Stimulated activated CD8-positive, alpha-beta memory T cell treated with anti-CD3 and anti-CD28 coated beads, Interleukin-2, amount 100 ng/mL, for 1 hour (primary cell): Measurements from ENCODE around the gene ATP8B2.
A peak's percentile ranks its signal among the peaks of the same experiment; 100 is the strongest.
"Not testable (repeated sequence)": the region's sequence is repeated elsewhere in the genome, so short reads cannot be mapped to it uniquely, and the experiment has no call there.

ENCODE experiments used
- DNase-seq, 2 donors: peaks; one replicate each; pipeline ENCODE4 v3.0.0-alpha.2; 2020; ENCODE audit warnings: low read depth in 2 of 2

ATP8B2 gene

DNA sequence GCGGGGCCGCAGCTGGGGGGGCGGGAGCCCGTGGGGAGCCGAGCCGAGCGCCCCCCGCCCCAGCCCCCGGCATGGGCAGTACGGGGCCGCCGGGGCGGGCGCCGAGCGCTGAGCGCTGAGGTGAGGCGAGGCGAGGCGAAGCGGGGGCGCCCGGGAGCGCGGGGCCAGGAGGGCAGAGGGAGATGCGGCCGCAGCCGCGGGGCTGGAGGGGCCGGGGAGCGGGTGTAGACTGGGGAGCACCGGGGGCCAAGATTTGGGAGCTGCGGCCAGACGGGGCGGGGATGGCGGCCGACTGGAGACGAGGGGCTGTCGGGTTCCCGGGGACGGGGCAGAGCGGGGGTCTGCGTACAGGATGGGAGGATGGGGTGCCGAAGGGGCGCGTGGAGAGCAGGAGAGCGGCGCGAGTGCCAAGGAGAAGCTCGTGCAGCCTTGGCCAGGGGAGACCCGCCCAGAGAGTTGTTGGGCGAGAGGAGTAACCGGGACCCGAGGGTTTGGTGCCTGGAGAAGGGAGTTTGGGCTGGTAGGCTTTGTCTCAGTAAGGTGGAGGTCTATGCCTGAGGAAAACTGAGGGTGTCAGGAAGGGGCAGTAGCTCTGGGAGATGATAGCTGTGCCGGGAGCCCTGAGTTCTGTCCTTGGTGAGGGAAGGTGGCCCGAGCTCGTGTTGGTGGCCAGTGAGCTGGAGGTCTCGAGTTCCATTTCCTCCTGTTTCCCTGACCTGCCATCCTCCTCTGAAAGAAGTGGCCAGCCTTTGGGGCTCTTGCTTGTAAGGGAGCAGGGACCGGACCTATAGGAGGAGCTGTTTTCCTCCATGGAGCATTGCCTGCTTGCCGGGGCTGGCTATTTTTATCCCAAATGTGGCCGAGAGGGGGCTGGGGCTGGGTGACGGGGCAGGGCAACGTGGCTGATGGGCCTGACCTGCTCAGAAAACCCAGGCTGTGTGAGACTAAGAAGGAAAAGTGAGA, 539 bp downstream of the ATP8B2 start:
- DNase-seq: no peak

DNA sequence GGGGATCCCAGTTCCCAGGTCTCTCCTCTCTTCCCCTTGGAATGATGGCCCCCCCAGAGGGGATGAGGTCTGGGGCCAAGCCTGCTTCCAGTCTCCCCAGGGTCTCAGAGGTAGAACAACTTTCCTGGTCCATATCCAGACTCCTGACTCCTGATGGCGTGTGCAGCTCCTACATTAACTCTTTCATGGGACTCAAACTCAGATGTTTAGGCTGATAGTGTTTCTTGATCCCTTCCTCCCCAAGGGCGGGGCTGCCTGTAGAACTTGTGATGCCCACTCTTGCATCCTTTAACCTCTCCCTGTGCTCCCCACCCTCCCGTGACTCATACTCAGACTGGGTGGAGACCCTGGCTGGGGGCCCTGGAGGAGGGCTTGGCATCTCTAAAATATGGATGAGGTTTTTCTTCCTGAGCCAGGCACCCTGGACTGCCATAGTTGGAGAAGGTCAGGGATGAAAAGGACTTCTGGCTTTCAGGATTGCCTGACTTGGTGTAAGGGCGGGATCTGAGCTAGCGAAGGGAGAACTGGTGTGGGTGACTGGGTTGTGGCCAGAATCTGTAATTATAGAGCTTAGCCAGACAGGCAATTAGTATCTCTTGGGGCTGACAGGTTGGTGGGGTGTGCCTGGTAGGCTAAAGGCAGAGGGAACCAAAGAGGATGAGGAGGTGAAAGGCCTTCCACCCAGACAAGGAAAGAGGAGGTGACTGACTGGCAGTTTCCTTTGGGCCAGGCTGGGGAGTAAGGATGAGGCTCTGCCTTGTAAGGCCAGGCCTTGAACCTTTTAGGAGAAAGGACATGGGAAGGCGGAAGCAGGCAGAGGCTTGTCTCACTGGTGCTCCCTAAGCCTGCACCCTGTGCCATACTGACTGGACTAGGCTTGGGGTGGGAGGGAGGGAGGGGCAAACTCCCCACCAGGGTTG, 1.5 kb downstream of the ATP8B2 start:
- DNase-seq: no peak

DNA sequence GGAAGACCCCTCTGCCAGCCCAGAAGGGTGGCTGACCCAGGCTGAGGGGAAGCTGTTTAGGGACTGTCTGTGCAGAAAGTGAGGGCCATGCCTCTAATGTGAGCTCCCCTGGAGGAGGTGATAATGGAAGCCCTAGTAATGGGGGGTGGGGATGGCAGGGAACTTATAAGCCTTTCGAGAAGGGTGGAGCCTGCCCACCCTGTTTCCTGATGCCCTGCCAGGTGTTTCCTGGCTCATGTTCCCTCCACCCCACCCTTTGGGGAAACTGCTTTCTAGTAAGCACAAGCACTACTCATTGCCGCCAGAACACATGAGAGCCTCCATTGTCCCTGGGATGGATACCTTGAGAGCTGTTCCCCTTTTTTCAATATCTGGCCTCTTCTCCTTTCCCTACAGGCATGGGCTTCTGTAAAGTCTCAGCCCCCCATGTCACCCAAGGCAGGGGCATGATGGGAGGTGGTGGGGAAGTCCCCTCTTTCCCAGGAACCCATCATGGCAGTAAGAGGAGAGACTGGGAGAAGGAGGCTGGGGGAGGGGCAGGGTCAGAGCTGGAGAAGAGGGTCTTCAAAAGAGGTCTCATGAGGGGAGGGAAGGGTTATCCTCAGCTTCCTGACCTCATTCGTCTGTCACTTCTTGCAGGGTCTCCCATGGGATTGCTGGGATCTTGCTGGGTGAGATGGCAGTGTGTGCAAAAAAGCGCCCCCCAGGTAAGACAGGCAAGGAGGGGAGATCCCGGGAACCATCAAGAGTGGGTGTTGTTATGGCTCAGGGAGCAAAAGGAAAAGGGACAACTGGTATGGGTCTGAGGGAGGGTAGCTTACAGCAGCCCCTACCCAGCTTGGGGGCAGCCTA, 2.4 kb downstream of the ATP8B2 start:
- no peak for DNase-seq

DNA sequence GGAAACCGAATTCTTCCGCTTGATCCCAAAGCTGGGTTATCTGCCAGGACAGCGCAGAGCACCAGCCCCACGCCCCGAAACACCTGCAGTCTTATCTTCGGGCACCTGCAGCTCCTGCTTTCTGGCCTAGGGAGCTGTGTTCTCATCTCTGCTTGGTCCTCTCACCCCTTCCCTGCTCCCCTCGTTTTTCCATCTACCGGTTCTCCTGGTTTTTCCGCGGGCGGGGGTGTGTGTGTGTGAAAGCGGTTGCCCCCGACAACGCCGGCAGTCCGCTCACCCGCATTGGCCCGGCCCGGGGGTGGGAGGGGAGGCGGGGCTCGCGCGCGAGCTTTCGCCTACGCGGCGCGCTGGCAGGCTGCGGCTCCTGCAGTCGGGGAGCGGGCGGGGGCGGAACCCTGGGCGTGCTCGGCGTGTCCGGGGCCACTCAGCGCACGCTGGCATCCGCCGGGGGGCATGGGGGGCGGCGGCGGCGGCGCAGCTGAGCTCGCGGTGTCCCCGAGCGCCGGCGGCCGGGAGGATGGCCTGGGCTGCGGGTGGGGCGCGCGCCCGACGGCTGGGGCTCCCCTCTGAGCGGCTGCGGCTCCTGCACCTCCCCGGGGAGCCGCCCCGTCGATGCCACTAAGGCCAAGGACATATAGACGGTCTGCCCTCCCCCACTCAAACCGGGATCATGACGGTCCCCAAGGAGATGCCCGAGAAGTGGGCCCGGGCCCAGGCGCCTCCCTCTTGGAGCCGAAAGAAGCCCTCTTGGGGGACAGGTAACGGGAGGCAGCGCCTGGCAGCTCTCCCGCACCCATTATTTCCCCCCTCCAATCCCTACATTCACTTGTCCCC, 3.2 kb downstream of the ATP8B2 start:
- peak; percentile 74 to 82 for DNase-seq

DNA sequence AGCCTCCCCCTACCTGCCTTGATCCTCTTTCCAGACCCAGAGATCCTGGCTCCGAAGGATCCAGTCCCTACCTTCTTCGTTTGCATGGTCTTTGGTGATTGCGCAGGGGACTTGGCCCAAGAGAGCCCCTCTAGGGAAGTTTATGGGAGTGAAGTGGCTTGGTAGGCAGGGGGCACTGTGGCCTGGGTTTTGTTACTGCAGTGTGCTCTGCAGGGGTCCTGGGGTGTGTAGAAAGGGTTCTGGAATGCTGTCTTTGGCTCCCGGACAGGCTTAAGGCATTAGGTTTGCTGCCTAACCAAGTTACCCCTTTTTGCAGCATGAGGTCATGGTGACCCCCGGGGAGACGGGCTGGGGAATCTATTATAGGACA, 3.8 kb downstream of the ATP8B2 start:
- DNase-seq: no peak

DNA sequence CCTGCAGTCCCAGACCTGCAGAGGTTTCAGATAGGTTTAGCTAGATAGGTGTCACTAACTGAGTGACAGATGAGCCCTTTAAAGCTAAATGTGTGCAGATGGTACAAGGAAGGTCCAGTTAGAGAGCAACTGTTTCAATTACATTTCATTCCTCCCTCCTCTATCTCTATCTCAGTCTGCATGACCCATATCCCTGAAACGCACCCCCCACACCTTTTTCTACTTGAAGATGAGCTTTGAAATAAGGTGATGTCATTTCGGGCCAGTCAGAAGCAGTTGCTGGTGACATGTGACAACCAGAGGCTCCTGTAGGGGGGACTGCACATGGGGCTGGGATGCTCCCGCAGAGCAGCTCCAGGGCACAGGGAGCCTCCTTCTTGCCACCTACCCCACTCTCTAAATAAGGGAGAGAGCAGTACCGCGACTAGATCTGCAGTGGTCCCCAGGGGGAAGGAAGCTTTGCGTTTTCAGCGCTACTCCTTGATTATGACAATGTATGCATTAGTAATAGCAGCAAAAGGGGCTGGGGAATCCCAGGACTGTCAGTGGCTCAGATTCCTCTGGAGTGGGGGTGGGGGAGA, 4.3 kb downstream of the ATP8B2 start:
- no peak for DNase-seq

DNA sequence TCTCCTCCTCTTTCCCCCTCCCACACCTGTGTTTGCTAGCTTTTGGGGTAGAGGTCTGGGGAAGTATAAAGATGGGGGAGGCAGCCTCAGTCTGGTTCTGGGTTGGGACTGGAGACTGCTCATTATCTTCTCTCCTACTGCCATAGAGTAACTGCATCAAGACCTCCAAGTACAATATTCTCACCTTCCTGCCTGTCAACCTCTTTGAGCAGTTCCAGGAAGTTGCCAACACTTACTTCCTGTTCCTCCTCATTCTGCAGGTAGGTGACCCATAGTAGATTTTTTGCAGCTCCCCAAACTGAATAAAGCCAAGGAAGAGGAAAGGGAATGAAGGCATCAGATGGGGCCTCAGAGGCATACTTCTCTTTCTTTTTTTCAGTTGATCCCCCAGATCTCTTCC, 5.3 kb downstream of the ATP8B2 start:
- no peak for DNase-seq

DNA sequence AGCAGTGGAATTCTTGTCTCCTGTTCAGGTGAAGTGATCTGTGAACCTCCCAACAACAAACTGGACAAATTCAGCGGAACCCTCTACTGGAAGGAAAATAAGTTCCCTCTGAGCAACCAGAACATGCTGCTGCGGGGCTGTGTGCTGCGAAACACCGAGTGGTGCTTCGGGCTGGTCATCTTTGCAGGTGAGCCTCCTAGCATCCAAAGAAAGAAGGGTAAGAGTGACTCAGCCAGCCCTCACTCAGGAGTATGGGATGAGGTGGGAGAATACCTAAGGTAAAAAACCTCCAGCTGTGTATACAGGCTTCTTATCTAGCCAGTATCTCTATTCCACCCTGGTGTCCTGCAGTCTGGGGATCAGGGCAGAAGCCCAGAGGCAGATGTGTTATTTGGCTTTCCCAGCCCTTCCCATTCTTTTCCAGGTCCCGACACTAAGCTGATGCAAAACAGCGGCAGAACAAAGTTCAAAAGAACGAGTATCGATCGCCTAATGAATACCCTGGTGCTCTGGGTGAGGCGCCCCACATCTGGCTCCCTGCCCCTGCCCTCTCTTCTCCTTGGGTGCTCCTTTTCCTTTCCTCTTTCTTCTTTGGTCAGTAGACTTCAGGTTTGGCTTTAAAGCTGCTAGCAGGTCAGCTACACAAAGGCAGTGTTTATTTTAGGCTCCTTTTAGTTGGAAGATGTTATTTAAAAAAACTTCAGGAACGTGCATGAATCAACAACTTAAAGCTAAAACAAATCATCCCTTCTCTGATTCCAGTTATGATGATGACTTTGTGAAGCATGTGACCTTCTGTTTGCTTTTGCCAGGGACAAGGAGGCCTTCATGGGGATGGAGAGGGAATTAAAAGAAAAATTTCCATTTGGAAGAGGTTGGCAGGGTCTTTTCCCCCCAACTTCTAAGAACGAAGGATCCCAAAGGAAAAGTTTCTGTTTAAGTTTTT, 9.0 kb downstream of the ATP8B2 start:
- no peak for DNase-seq

DNA sequence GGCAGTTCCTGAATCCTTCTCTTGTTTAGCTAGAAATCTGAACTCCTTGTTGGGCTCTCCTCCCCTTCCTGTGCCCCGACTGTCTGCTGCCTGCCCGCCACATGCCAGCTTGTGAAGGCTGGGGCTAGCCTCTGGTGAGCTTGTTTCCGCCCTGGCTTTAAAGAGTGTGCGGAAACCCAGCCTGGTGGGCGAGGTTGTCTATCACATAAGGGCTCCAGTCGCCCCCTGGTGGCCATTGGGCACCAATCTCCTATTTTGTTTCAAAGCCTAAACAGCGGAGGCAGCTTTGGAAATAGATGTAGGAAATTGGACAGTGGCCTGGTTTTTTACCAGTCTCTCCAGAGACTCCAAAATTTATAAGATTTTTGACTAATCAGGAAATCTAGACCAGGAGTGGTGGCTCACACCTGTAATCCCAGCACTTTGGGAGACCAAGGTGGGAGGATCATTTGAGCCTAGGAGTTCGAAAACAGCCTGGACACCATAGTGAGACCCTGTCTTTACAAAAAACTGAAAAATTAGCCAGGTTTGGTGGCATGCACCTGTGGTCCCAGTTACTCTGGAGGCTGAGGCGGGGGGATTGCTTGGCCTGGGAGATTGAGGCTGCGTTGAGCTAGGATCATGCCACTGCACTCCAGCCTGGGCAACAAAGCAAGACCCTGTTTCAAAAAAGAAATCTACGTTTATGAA, 9.8 kb downstream of the ATP8B2 start:
- peak; percentile 79 to 87 for DNase-seq

DNA sequence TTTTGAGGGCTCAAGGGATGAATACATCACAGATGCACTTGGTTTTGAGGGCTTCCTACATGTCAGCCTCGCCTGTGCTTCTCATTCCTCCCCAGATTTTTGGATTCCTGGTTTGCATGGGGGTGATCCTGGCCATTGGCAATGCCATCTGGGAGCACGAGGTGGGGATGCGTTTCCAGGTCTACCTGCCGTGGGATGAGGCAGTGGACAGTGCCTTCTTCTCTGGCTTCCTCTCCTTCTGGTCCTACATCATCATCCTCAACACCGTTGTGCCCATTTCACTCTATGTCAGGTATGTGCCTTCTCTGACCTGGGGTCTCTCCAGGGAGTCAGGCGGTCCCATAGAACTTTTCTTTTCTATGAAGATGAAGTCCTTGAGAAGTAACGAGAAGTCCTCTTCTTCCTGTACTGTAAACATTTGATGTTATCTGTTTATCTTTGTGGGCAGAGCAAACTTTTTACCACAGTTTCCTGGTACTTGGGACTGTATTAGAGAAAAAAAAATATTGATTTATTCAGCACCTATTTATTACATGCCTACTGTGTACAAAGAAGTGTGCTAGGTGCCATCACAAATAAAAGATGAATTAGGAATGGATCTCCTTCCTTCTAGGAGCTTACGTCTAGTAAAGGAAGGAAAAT, 12.0 kb downstream of the ATP8B2 start:
- DNase-seq: no peak

DNA sequence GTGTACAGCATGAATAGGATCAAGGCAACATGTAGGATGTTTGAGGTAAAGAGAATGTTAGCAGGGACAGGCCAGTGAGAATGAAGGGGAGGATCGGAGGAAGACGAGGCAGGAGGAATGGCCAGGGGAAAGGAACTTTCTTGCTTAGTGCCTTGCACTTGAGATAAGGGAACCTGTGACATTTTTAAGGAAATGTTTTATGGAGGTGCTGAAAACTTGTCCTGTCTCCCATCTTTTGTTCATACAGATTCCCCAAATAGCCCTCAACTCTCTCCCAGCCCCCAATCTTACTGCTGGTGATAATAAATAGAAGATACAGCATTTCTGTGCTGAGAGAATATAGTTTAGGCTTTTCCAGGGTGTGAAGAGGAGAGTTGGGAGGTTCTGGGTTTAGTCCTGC, 13.6 kb downstream of the ATP8B2 start:
- DNase-seq: no peak

DNA sequence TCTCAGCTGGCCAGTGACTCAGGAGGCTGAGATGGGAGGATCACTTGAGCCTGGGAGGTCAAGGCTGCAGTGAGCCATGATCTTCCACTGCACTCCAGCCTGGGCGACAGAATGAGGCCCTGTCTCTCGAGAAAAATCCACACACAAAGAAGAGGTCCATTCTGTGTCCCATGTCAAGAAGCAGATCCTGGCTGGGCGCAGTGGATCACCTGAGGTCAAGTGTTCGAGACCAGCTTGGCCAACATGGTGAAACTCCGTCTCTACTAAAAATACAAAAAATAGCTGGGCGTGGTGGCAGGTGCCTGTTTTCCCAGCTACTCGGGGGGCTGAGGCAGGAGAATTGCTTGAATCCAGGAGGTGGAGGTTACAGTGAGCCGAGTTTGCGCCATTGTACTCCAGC, 16.0 kb downstream of the ATP8B2 start:
- not testable (repeated sequence) for DNase-seq

DNA sequence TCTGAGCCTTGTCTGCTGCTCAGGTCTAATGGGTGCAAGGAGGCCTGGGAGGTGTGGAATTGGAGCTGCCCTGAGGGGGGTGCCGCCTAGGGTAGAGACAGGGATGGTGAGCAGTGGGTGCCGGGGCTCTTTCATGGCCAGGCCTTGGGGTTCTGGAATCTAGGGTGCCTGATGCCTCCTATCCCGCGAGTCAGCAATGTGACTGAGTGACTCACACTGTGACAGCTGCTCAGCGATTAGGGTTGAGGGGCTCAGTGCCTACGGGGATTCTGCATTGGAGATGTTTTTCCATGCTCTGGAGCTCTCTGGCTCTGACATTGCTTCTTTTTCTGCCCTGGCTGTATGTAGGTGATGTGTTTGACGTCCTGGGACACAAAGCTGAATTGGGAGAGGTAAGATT, 16.8 kb downstream of the ATP8B2 start:
- no peak for DNase-seq

DNA sequence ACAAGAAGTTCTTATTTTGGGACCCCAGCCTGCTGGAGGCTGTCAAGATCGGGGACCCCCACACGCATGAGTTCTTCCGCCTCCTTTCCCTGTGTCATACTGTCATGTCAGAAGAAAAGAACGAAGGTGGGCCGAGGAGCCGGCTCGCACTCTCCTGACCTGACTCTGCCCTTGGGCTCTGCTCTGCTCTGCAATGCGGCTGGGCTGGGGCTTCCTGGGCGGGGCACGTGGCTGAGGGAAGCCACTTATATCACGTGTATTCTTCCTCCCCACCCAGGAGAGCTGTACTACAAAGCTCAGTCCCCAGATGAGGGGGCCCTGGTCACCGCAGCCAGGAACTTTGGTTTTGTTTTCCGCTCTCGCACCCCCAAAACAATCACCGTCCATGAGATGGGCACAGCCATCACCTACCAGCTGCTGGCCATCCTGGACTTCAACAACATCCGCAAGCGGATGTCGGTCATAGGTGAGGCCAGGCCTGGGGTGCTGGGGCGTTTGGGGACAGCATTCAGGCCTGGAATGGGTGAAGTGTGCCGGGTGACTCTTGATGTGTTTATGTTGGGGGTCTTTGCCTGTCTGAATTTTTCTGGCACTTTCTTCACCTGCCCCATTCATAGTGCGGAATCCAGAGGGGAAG, 17.6 kb downstream of the ATP8B2 start:
- DNase-seq: peak; percentile 45 to 62

DNA sequence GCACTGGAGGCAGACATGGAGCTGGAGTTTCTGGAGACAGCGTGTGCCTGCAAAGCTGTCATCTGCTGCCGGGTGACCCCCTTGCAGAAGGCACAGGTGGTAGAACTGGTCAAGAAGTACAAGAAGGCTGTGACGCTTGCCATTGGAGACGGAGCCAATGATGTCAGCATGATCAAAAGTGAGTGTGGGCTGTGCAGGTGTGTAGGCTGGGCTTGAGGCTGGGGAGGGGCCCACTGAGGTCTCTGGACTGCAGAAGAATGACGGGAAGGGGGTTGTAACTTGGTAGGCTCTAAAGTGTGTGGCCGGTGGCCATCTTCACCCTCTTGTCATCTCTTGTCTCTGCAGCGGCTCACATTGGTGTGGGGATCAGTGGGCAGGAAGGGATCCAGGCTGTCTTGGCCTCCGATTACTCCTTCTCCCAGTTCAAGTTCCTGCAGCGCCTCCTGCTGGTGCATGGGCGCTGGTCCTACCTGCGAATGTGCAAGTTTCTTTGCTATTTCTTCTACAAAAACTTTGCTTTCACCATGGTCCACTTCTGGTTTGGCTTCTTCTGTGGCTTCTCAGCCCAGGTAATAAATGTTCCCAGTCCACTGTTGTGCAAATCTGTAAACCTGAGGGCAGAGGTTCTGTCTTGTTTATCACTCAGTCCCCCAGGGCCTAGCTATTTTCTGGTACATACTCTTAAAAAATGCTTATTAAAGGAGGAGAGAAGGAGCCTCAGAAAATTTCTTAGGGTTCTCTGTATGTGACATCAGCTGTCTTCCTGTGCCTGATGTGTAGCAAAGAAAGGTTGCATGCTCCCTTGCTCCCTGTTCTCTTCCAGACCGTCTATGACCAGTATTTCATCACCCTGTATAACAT, 19.9 kb downstream of the ATP8B2 start:
- DNase-seq: peak in 1 of 2 donors; percentile 69

DNA sequence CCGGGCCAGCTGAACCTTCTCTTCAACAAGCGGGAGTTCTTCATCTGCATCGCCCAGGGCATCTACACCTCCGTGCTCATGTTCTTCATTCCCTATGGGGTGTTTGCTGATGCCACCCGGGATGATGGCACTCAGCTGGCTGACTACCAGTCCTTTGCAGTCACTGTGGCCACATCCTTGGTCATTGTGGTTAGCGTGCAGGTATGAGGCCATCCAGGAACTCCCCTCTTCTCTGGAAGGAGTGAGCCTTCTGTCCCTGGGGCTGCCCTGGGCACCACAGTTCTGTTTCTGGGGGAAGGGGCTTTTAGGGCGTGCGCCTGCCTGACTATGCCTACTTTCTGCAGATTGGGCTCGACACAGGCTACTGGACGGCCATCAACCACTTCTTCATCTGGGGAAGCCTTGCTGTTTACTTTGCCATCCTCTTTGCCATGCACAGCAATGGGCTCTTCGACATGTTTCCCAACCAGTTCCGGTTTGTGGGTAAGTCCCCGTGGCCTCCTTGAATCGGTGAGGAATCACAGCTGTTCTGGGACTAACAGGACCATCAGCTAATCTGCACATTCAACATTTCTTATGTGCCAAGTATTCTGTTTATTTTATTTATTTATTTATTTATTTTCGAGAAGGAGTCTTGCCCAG, 21.1 kb downstream of the ATP8B2 start:
- DNase-seq: no peak
